Measurements from ENCODE around the gene SNAPC2.
"Not testable (repeated sequence)": the region's sequence is repeated elsewhere in the genome, so short reads cannot be mapped to it uniquely, and the experiment has no call there.

The SNAPC2 gene

GRCh38 chr19:7923295-7924191 is 3.4 kb downstream of the SNAPC2 start:
- DNase-seq = no peak

DNA sequence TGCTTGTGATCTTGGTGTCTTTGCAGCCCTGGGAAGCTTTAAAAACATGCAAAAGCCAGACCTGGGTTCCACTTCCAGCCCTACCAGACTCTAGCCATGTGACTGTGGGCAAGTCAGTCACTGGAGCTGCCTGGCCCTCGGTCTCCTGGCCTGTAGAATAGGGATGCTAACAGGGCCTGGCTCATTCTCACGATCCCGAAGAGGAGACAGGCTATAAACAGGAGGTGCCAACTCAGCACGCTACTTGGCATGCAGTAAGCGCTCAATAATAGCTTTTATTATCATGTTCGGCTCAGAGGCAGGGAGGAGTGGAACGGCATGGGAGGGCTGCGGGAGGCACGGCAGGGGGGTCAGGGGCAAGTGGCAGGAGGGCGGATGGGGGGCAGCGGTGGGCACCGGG is 4.1 kb downstream of the SNAPC2 start:
- no peak for DNase-seq

GRCh38 chr19:7924651-7925170 is 4.6 kb downstream of the SNAPC2 start:
- DNase-seq = no peak

- peak; percentile 75 for DNase-seq
Measured at GRCh38 chr19:7925171-7925851, 5.2 kb downstream of the SNAPC2 start.

- DNase-seq = peak; percentile 76
Measured at GRCh38 chr19:7926021-7926726, 6.0 kb downstream of the SNAPC2 start, which contains the start of gene CTXN1. Gene CTXN1, minus strand, starts transcription at chr19:7926135. Its CDS starts 597 bp downstream, at chr19:7925538.

DNA sequence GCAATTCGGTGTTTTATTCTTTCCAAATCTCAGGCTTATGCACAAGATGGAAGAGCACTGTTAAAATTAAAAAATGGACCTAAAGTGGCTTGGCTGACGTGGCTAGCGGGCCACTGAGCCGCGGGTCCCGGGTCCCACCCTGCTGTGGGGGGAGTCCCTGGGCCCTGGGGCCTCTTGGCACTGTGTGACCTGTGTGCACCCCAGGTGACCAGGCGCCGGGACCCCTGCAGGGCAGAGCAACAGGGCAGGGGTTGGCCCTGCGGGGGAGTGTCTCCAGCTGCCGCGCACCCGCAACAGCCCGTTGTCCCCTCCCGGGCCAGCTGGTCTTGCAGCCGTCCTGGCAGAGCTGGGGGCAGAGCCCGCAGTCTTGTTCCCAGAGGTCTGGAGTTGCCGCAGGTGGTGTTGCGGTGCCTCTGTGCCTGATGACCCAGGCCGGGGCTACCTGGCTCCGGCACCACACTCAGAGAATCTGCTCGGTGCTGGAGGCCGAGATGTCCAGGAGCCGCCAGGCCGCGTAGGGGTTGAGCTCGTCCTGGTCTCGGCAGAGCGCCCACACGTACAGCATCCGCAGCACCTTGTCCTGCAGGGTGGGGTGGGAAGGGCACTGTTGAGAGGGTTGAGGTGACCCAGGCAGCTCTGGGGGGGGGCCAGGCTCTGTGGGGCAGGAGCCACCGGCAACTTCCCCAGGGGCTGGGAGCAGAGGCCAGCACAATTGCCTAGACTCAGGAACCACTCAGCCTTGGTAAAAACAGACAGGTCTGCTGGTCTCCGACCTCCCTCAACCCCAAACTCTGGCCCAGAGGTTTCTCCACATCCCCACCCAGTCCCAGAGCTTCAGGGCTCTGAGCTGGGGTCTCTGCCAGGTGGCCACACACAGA is 6.8 kb downstream of the SNAPC2 start:
- no peak for DNase-seq

- DNase-seq = no peak
Measured at GRCh38 chr19:7927605-7928333, 7.6 kb downstream of the SNAPC2 start.

DNA sequence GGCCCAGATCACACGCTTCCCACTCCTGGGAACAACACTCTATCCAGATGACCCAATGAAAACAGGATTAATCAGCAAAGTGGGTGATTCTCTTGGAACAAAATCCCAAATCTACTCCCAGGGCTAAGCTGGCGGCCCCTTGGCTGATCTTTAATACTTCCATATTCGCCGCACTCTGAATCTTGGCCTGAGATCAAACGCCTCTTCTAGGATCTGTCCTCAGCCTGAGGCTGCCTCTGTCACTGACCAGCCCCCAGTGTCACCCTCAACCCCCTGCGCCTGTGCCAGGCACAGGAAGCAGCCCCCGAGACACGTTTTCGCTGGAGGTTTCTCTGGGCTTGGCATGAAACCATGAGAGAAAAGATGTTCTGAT is 8.2 kb downstream of the SNAPC2 start:
- no peak for DNase-seq

DNA sequence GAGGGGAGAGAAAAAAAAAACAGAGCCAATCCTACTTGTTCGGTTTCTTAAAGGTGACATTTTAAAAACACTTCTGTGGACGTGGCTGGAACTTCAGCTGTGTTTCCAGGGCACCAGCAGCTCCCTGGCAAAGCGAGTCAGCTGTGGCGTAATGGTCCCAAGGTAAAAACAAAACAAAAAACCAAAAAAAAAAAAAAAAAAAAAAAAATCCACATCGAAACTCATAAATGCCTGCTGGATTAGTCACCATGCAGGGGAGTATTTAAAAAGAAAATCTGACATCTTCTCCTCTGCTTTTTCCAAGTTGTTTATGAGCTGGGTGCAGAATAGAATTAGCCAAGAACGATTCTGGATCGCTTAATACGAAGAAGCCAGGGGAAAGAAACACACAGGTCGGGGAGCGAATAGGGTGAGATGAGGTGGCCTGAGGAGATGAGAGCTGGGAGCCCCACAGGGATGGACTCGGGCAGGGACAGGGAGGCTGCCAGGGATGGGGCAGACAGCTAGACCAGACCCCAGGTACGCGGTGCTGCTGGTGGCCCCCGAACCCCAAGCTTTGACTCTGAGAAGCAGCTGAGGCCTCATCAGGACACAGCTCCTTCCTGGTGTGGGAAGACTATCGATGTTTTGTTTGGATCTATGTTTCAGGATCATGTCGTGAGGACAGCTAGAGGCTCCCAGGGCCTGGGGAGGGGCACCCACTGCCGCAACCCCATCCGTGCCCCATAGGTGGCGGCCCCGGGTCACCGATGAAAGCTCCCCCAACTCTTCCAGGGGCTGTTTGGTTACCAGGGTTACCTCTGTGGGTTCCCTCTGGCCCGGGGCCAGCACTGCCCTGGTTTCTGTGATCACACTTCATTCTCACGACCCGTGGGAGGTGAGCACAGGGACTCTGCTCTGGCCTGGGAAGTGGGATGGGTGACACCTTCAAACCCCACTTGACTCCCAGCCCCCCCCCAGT is 8.9 kb downstream of the SNAPC2 start:
- peak; percentile 56 for DNase-seq

GRCh38 chr19:7930030-7930429 is 9.9 kb downstream of the SNAPC2 start:
- not testable (repeated sequence) for DNase-seq

DNA sequence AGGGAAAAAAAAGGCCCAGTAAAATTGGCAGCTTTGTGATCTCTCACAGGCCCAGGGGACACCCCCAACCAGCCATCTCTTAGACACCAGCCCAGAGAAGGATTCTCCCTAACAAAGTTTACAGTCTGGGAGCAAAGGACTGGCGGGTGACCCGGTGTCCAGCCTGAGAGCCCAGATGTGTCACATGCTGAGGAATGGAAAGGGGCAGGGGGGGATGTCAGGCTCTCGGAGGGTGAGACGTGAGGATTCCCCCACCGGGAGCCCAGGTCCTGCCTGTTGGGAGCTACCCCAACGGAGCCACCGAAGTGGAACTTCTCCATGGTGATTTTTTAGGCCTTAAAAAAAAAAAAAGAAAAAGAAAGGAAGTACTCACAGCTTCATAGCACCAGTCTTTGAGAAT is 10.6 kb downstream of the SNAPC2 start:
- DNase-seq = no peak

GRCh38 chr19:7931221-7932061 is 11.3 kb downstream of the SNAPC2 start:
- no peak for DNase-seq

GRCh38 chr19:7932276-7932929 is 12.3 kb downstream of the SNAPC2 start:
- no peak for DNase-seq

- DNase-seq = no peak
Measured at GRCh38 chr19:7932930-7933300, 12.8 kb downstream of the SNAPC2 start.

- no peak for DNase-seq
Measured at GRCh38 chr19:7933411-7933810, 13.3 kb downstream of the SNAPC2 start.

- DNase-seq = no peak
Measured at GRCh38 chr19:7933828-7934725, 13.9 kb downstream of the SNAPC2 start.

GRCh38 chr19:7934766-7935165 is 14.6 kb downstream of the SNAPC2 start:
- DNase-seq = no peak

- DNase-seq = no peak
Measured at GRCh38 chr19:7940841-7941240, 20.7 kb downstream of the SNAPC2 start.

Measured in activated CD4-positive, CD25-positive, alpha-beta regulatory T cell treated with anti-CD3 and anti-CD28 coated beads, Interleukin-2, amount 50 U/mL, for 72 hours (primary cell).